ENCODE data around the gene EPPIN. TPM values are rescaled to one million over a fixed set of nuclear protein-coding genes. Genes with fewer than 3 reads are reported as not detected.

EPPIN gene
- total and polyA plus RNA-seq, 2 donors (not counting 3 experiments of a cell fraction or from before 2014, with no cell fraction given): not detected

DNA sequence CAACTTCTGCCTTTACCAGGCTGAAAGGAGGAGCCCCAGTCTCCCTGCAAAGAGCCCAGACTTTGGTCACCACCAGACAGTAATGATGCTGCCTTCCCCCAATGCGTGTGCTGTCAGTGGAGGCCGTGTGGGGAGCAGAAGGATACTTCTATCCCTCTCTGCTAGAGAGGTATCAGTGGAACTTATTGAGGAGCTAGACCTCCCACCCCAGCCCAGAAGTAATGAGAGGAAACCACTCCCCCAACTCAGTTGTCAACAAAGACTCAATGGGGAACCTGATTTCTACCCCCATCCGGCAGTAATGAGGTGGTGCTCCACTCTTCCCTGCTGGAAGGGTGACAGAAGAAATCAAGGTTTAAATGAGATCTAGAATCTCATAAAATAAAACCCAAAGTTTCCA lies 36.3 kb upstream of the EPPIN start:
- Histone ChIP-seq H3K4me2 (ENCODE audit: insufficient read depth, low read length) (no peak overlapping the region), H4K20me1 (replicated peaks; ENCODE audit: control insufficient read depth, extremely low read depth, insufficient read depth, low read length) (no peaks in the 10 kb centered on the region)
- POLR2A ChIA-PET: no interaction called here

More for the DNA sequence above, 36.3 kb upstream of the EPPIN start:
- H3K79me2 ChIP-seq (ENCODE audit: control insufficient read depth, insufficient read depth, low read length): no peaks in the 10 kb centered on the region
- TF ChIP-seq MYC (IDR thresholded peaks at IDR 0.05; ENCODE audit: low read depth, low read length) (no peak), POLR2AphosphoS5 (IDR thresholded peaks at IDR 0.05; ENCODE audit: insufficient read depth, low read depth, low read length) (no peak), JUN (IDR thresholded peaks at IDR 0.05; ENCODE audit: borderline replicate concordance, insufficient read depth, insufficient read length, low read depth) (no peak), FOS (IDR thresholded peaks at IDR 0.05; ENCODE audit: borderline replicate concordance, insufficient read depth, low read length) (no peak), POLR2A (IDR thresholded peaks at IDR 0.05; ENCODE audit: low read depth, low read length) (no peak), MAX (IDR thresholded peaks at IDR 0.05; ENCODE audit: insufficient read depth, insufficient read length) (no peak), EZH2 (IDR thresholded peaks at IDR 0.05; ENCODE audit: borderline replicate concordance, low read depth, low read length, severe bottlenecking) (no peak), GATA2 (IDR thresholded peaks at IDR 0.05; ENCODE audit: insufficient read depth, insufficient read length, low read depth, low read length) (no peak)
- TF ChIP-seq, protein P1, sequence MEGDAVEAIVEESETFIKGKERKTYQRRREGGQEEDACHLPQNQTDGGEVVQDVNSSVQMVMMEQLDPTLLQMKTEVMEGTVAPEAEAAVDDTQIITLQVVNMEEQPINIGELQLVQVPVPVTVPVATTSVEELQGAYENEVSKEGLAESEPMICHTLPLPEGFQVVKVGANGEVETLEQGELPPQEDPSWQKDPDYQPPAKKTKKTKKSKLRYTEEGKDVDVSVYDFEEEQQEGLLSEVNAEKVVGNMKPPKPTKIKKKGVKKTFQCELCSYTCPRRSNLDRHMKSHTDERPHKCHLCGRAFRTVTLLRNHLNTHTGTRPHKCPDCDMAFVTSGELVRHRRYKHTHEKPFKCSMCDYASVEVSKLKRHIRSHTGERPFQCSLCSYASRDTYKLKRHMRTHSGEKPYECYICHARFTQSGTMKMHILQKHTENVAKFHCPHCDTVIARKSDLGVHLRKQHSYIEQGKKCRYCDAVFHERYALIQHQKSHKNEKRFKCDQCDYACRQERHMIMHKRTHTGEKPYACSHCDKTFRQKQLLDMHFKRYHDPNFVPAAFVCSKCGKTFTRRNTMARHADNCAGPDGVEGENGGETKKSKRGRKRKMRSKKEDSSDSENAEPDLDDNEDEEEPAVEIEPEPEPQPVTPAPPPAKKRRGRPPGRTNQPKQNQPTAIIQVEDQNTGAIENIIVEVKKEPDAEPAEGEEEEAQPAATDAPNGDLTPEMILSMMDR (IDR thresholded peaks at IDR 0.05; ENCODE audit: extremely low read depth in 1 of 2, insufficient read depth in 1 of 2, low read depth in 1 of 2, low read length in 2 of 2): no peak
- DNase-seq (ENCODE audit: low read depth, low spot score) (no peak), FAIRE-seq (no peak)
- H3K27ac ChIP-seq (ENCODE audit: insufficient read depth, low read depth, low read length): no peak overlapping the region
- H3K27me3 ChIP-seq (ENCODE audit: control insufficient read depth in 2 of 2, insufficient read depth in 2 of 2, low read length in 2 of 2): peaks cover under 1 to 12% of the 10 kb centered on the region in 2 experiments
- H3K9ac ChIP-seq (replicated peaks; ENCODE audit: extremely low read depth, insufficient read depth, low read length): no peak overlapping the region
- BruUV-seq (replicated peaks): no TSS peak
- H3K4me1 ChIP-seq (ENCODE audit: control insufficient read depth, extremely low read depth, insufficient read depth, low read length): no peaks in the 10 kb centered on the region
- H2AFZ ChIP-seq (ENCODE audit: low read depth, low read length): no peak overlapping the region
- H3K36me3 ChIP-seq (ENCODE audit: control insufficient read depth in 2 of 2, extremely low read depth in 1 of 2, insufficient read depth in 2 of 2, low read length in 2 of 2): no peaks in the 10 kb centered on the region
- dilution Hi-C loops (cut with MboI; ENCODE audit: extremely low pct_ligation_motif_present, low sequenced_read_pairs): no loop called here
- CTCF ChIA-PET: no interaction called here
- no peaks in the 10 kb centered on the region for H3K9me3 ChIP-seq (replicated peaks; ENCODE audit: control insufficient read depth, insufficient read depth, low read length)
- intact Hi-C loops (cut with micrococcal nuclease): no loop called here
- no peaks in the 10 kb centered on the region for H3K9me1 ChIP-seq (replicated peaks; ENCODE audit: control insufficient read depth, extremely low read depth, insufficient read depth, low read length)
- H3K4me3 ChIP-seq (replicated peaks in 1 of 3; ENCODE audit: insufficient read depth in 1 of 3, low read depth in 1 of 3, low read length in 3 of 3): no peak overlapping the region

Data from endothelial cell of umbilical vein (primary cell).